Fibroblast of pulmonary artery (primary cell): Measurements from ENCODE around the gene TTC7B.

Experiments used
- DNase-seq: peaks from one replicate; pipeline ENCODE4 v3.0.0-alpha.2; 2010; ENCODE audit warnings: low read depth
- H3K4me3 ChIP-seq: replicated peaks from 2 replicates; pipeline ENCODE4 v1.5.1; 2011; ENCODE audit warnings: low read depth, mild to moderate bottlenecking, control low read depth, low read length, moderate library complexity
- TF ChIP-seq, protein P1 (sequence below): IDR thresholded peaks from 2 replicates; pipeline ENCODE4 v1.5.1; 2011; ENCODE audit warnings: mild to moderate bottlenecking, control low read depth, low read length, inconsistent platforms; ENCODE audit errors: missing control alignments

Gene TTC7B

DNA sequence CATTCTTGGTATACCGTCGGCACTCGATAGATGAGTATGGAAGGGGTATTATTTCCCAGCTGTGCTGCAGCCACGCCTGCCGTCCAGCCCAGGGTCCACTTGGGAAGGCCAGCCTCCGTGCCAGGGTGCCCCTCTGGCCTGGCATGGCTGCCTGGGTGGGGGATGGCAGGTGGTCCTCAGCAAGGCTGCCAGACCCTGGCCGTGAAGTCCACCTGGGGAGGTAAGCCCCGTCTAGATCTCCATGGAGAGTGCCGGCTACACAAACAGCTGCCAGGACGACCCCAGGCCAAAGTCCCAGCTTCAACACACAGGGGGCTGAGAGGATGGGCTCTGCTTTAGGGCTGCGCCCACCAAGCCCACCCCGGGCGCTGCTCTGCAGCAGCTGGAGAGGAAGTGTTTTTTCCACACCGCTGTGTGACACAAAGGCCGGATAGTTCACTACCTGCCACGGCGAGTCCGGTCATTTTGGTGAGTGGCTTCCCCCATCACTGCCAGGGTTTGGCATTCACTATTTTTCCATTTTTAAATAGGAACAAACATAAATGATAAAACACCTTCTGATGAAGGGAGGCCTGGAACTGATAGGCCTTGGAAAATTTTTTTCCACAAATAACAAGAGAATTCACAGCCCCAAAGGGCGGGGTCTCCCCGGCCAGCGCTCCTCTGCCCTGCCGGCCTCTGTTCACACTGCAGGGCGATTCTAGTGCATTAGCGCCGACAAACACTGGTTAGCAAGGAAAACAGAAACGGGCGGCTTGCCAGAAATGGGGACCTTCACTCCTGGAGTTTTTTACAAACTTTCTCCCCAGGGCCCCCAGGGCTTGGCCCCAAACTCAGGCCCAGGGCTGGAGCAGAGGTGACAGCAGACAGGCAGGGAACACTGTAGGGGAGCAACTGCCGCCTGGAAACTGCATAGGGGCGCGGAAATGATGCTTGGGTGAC lies 257.9 kb downstream of the TTC7B start:
- TF ChIP-seq, protein P1, sequence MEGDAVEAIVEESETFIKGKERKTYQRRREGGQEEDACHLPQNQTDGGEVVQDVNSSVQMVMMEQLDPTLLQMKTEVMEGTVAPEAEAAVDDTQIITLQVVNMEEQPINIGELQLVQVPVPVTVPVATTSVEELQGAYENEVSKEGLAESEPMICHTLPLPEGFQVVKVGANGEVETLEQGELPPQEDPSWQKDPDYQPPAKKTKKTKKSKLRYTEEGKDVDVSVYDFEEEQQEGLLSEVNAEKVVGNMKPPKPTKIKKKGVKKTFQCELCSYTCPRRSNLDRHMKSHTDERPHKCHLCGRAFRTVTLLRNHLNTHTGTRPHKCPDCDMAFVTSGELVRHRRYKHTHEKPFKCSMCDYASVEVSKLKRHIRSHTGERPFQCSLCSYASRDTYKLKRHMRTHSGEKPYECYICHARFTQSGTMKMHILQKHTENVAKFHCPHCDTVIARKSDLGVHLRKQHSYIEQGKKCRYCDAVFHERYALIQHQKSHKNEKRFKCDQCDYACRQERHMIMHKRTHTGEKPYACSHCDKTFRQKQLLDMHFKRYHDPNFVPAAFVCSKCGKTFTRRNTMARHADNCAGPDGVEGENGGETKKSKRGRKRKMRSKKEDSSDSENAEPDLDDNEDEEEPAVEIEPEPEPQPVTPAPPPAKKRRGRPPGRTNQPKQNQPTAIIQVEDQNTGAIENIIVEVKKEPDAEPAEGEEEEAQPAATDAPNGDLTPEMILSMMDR: no peak
- no peak overlapping the region for H3K4me3 ChIP-seq
- DNase-seq: no peak

DNA sequence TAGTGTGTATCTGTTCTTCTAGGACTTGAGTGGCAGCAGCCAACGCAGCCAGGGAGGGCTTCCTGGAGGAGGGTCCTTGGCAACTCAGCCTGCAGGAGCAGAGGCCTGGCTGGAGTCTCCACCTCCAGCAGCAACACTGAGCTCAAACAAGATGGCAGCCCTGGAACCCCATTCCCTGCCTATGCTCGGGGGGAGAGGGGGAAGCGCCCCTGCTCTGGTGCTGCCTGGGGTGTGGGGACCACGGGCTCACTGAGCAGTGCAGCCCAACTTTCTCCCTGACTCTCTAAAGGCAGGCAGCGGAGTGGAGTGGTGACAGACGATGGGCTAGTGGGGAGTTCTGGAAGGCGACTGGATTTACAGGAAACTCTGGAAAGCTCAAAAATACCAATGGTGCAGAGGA lies 258.7 kb downstream of the TTC7B start:
- no peak overlapping the region for H3K4me3 ChIP-seq
- DNase-seq: no peak
- TF ChIP-seq, protein P1: no peak

DNA sequence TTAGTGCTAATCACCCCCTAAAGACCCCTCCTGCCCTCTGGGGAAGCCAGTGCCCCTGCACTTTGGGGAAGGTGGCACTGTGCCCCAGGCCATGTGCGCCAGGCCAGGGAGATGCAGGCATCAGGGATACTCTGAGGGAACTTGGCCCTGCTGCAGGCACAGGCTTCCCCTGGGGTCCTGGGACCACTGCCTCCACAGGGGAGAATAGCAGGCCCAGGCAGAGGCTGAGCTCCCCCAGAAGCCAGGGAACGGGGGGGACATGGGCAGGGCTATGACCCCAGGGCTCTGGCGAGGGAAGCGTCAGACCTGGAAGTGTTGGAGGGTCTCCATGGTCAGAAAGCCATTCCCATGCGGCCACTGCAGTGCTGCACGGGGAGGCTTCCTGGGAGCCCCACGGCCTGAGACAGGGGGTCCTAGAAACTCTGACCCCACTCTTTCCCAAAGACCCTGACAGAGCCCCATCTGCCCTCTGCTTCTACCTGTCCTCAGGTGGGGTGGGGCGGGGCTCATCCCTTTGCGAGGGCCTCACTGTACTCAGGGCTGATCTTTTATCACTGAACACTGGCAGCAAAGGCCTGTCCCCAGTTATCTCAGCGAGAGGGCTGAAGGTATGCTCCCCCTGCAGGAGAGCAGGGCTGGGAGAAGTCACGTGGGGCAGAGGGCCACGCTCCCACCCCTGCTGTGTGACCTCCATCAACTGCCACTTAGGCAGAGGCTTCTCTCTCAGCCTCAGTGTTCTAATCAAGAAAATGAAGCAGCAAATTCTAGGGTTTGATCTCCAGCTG lies 259.4 kb downstream of the TTC7B start:
- no peak for DNase-seq
- H3K4me3 ChIP-seq: no peak overlapping the region
- TF ChIP-seq, protein P1: no peak

DNA sequence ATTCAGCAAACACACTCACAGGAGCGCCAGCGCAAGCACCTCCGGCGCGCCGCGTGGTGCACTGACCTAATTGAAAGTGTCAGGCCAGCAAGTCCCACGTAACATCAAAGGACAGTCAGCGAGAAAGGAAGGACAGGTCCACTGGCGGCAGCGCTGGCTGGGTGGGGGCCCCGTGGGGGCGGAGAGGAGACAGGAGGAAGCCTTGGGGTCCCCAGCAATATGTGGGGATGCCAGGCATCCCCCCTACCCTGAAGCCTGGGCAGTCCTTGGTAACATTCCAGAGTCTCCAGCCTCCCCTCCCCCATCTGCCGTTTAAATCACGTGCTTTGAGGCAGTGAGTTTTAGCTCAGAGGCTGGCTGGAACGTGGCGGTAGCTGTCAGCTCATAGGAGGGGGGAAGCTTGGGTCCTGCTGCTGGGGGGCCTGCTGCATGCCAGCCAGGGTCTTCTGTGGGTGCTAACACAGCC lies 260.2 kb downstream of the TTC7B start:
- TF ChIP-seq, protein P1: no peak
- DNase-seq: no peak
- H3K4me3 ChIP-seq: no peak overlapping the region

DNA sequence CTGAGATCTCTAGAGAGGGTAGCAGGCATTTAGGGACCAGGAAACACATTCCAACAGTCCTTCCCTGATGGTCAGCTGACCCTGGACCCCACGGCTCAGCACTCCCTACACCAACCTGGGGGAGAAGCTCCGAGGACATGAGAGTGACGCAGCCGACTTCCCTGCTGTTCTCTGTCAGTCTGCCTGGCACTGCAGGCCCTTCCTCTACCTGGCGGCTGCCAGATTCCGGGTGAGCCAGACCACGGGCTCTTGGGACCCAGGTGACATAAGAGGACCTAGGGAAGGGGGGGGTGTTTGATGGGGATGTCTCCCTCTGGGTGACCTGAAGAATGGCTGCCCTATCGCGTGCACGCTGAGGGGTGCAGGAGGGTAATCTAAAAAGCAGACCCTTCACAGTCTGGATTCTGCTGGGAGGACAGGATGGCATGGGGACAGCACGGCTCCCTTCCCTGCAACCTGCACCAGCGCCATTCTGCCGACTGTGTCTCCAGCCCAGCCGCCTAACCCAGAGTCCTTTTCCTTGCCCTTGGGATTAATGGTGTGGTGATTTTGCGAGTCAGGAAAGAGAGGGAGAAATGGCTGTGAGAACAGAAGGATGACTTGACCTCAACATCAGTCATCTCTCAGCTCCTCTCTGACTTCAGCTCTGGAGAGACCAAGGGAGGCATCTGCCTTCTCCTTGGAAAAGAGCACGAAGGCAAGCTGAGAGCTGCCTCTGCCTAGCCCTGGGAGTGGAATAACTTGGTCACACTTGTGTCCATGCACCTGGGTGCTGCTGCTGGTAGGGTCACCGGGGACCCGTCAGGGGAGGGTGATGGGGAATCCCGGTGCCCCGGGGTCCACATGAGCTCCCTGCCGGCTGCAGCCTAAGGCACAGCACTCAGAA lies 260.9 kb downstream of the TTC7B start:
- no peak overlapping the region for H3K4me3 ChIP-seq
- TF ChIP-seq, protein P1: no peak
- no peak for DNase-seq

DNA sequence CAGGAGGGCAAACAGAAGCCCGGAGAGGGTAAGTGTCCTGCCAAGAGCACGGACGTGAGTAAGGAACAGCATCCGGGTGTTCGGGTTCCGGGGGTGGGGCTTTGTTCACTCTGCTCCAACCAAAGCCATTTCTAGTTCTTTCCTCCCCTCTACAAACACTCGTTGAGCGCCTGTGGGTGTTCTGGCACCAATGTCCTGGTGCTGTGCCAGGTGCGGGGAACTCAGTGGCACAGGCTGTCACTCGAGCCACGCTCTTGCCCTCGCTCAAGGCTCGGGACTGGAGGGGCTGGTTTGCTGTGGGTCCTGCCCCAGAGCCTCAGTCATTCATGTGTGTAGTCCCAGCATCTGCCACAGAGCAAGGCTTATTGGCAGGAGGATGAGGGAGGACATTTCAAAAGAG lies 261.9 kb downstream of the TTC7B start:
- no peak overlapping the region for H3K4me3 ChIP-seq
- TF ChIP-seq, protein P1: no peak
- DNase-seq: no peak
